Esophagus squamous epithelium (tissue), 5 donors: ENCODE results near the gene ZNF330. TPM values are rescaled to one million over a fixed set of nuclear protein-coding genes. Genes with fewer than 3 reads are reported as not detected.

Experiments
- DNase-seq: peaks from one replicate; lab custom pipeline; 2025; lab: John Stamatoyannopoulos, UW
- H3K27ac ChIP-seq, 4 donors: fragments of 200-600 bp; sonication (generic); one replicate each; pipeline ENCODE4 v1.5.1; 2016 to 2019; ENCODE audit warnings: mild to moderate bottlenecking in 1 of 4
- H3K27me3 ChIP-seq, 4 donors: fragments of 200-600 bp; sonication (generic); 1 replicate in 3 of 4; 2 replicates in 1 of 4; pipeline versions ENCODE4 v1.5.1 to v1.6.0; 2017 to 2021; ENCODE audit warnings: antibody characterized with exemption in 1 of 4
- H3K36me3 ChIP-seq, 3 donors: fragments of 200-600 bp; sonication (generic); one replicate each; pipeline ENCODE4 v1.5.1; 2016 to 2019
- H3K4me1 ChIP-seq, 3 donors: fragments of 200-600 bp; sonication (generic); one replicate each; pipeline ENCODE4 v1.5.1; 2017 to 2019
- H3K4me3 ChIP-seq, 4 donors: fragments of 200-600 bp; sonication (generic); 1 replicate in 3 of 4; 2 replicates in 1 of 4; pipeline ENCODE4 v1.5.1; 2016 to 2019; ENCODE audit warnings: mild to moderate bottlenecking in 2 of 4, moderate library complexity in 1 of 4
- H3K9me3 ChIP-seq, 3 donors: fragments of 200-600 bp; sonication (generic); one replicate each; pipeline ENCODE4 v1.5.1; 2016 to 2019
- CTCF ChIP-seq, 6 experiments: fragments of 450-650 bp in 4 of 6; fragments of 200-600 bp in 2 of 6; sonication (generic) in 2 of 6; IDR thresholded peaks; one replicate each; pipeline ENCODE4 v1.5.1; 2016 to 2019; ENCODE audit warnings: antibody characterized with exemption in 6 of 6, mild to moderate bottlenecking in 4 of 6, moderate library complexity in 4 of 6
- POLR2A ChIP-seq, 4 donors: fragments of 450-650 bp; IDR thresholded peaks; one replicate each; pipeline ENCODE4 v1.6.1; 2017; ENCODE audit warnings: antibody characterized with exemption in 4 of 4, mild to moderate bottlenecking in 4 of 4, moderate library complexity in 3 of 4
- WGBS, 2 donors: methylation state at CpG; one replicate each; pipeline ENCODE4 v1.1.5; 2018; 5-methylcytosine and 5-hydroxymethylcytosine counted together
- intact Hi-C: fragments of 100-400 bp; cut with DNase I; formaldehyde crosslinking; loops from one replicate; pipeline ENCODE4 v1.15.0; 2022
- total RNA-seq, 4 donors: library from RNA; depleted of rRNA; stranded (reverse); fragments of >200 nt; gene quantifications; one replicate each; pipeline ENCODE4 v1.1.0, GENCODE V29; 2016
- donor health status: DM: yes; HTN: yes; CAD: no.

Gene ZNF330
- total RNA-seq, 4 donors from 2014 or later = 12.3 to 27.5 (median 22.3) TPM

GRCh38 chr4:141248486-141248885 lies 27.8 kb downstream of the ZNF330 start:
- Histone ChIP-seq H3K36me3 (no peaks in the 10 kb centered on the region), H3K4me3 (no peak overlapping the region), H3K27ac (no peak overlapping the region), H3K4me1 (no peaks in the 10 kb centered on the region), H3K27me3 (peaks cover 0 to 2% (median 0%) of the 10 kb centered on the region in 4 donors), H3K9me3 (no peaks in the 10 kb centered on the region)
- DNase-seq = no peak
- intact Hi-C loops = no loop called here
- TF ChIP-seq CTCF (IDR thresholded peaks at IDR 0.05) (no peak), POLR2A (IDR thresholded peaks at IDR 0.05) (no peak)

- TF ChIP-seq POLR2A (IDR thresholded peaks at IDR 0.05) (no peak), CTCF (IDR thresholded peaks at IDR 0.05) (no peak)
- Histone ChIP-seq H3K9me3 (no peaks in the 10 kb centered on the region), H3K27ac (no peak overlapping the region), H3K4me1 (no peaks in the 10 kb centered on the region), H3K4me3 (no peak overlapping the region), H3K27me3 (peaks cover 0 to 8% (median 0%) of the 10 kb centered on the region in 4 donors), H3K36me3 (no peaks in the 10 kb centered on the region)
- no peak for DNase-seq
- intact Hi-C loops = no loop called here
Measured at GRCh38 chr4:141254326-141254725, 33.6 kb downstream of the ZNF330 start.

GRCh38 chr4:141255016-141255415 lies 34.3 kb downstream of the ZNF330 start:
- intact Hi-C loops = no loop called here
- no peaks in the 10 kb centered on the region for H3K4me1 ChIP-seq
- no peaks in the 10 kb centered on the region for H3K9me3 ChIP-seq
- 80% methylated on average over 2 of the region's 2 CpGs; no CpG with 5 or more reads in 1 of the 2 donors for WGBS, 2 donors
- no peak overlapping the region for H3K27ac ChIP-seq
- TF ChIP-seq CTCF (IDR thresholded peaks at IDR 0.05) = no peak
- no peak for TF ChIP-seq POLR2A (IDR thresholded peaks at IDR 0.05)
- H3K27me3 ChIP-seq = peaks cover 0 to 8% (median 0%) of the 10 kb centered on the region in 4 donors
- no peak overlapping the region for H3K4me3 ChIP-seq
- DNase-seq = no peak
- no peaks in the 10 kb centered on the region for H3K36me3 ChIP-seq

- no peak for DNase-seq
- intact Hi-C loops = no loop called here
- Histone ChIP-seq H3K27ac (no peak overlapping the region), H3K4me1 (no peaks in the 10 kb centered on the region), H3K9me3 (no peaks in the 10 kb centered on the region), H3K27me3 (peaks cover 0 to 6% (median 0%) of the 10 kb centered on the region in 4 donors), H3K4me3 (no peak overlapping the region), H3K36me3 (no peaks in the 10 kb centered on the region)
- no peak for TF ChIP-seq POLR2A (IDR thresholded peaks at IDR 0.05)
- no peak for TF ChIP-seq CTCF (IDR thresholded peaks at IDR 0.05)
Measured at GRCh38 chr4:141258558-141258957, 37.9 kb downstream of the ZNF330 start.

- DNase-seq = no peak
- Histone ChIP-seq H3K4me1 (no peaks in the 10 kb centered on the region), H3K36me3 (no peaks in the 10 kb centered on the region), H3K27ac (no peak overlapping the region), H3K9me3 (no peaks in the 10 kb centered on the region), H3K4me3 (no peak overlapping the region), H3K27me3 (peaks cover 0 to 11% (median 0%) of the 10 kb centered on the region in 4 donors)
- intact Hi-C loops = no loop called here
- TF ChIP-seq CTCF (IDR thresholded peaks at IDR 0.05) (no peak), POLR2A (IDR thresholded peaks at IDR 0.05) (no peak)
- WGBS, 2 donors = 33 to 36% methylated on average over 1 of the region's 1 CpG
Measured at GRCh38 chr4:141275834-141276233, 55.1 kb downstream of the ZNF330 start.
